K562 (cell line): Measurements from ENCODE around the gene COL20A1. TPM values are rescaled to one million over a fixed set of nuclear protein-coding genes. Genes with fewer than 3 reads are reported as not detected.

ENCODE experiments used
- ASH1L ChIP-seq: fragments of 450-650 bp; IDR thresholded peaks from 2 replicates; pipeline ENCODE4 v1.6.1; 2018; ENCODE audit warnings: borderline replicate concordance, mild to moderate bottlenecking, low read depth; ENCODE audit not compliant: partially characterized antibody
- CBFB ChIP-seq: sonication (generic); formaldehyde crosslinking; IDR thresholded peaks from 2 replicates; pipeline ENCODE4 v1.4.0; 2020; ENCODE audit warnings: mild to moderate bottlenecking, missing genetic modification reagents
- CXXC5 ChIP-seq: fragments of 250-450 bp; sonication (Bioruptor Pico); IDR thresholded peaks from 2 replicates; pipeline ENCODE4 v1.8.0; 2022; ENCODE audit warnings: inconsistent platforms, mild to moderate bottlenecking, moderate library complexity
- DNMT1 ChIP-seq: fragments of 450-650 bp; IDR thresholded peaks from 2 replicates; pipeline ENCODE4 v1.6.1; 2016; ENCODE audit warnings: antibody characterized with exemption, mild to moderate bottlenecking
- FOXA1 ChIP-seq: fragments of 450-650 bp; IDR thresholded peaks from 2 replicates; pipeline ENCODE4 v1.6.1; 2016; ENCODE audit warnings: mild to moderate bottlenecking, borderline replicate concordance
- GATA2 ChIP-seq: sonication (generic); formaldehyde crosslinking; IDR thresholded peaks from 2 replicates; pipeline ENCODE4 v1.4.0; 2020; ENCODE audit warnings: mild to moderate bottlenecking, missing genetic modification reagents
- HNRNPH1 ChIP-seq: fragments of 200-400 bp; formaldehyde crosslinking; optimal IDR thresholded peaks from 2 replicates; pipeline ENCODE3; 2017; ENCODE audit warnings: low read depth, mild to moderate bottlenecking, low read length, moderate library complexity
- PCBP2 ChIP-seq: fragments of 200-400 bp; formaldehyde crosslinking; IDR thresholded peaks from 2 replicates; pipeline ENCODE4 v1.6.1; 2018; ENCODE audit warnings: low read length, low read depth, mild to moderate bottlenecking, moderate library complexity; ENCODE audit not compliant: poor library complexity, severe bottlenecking
- SMAD1 ChIP-seq: fragments of 150-350 bp; IDR thresholded peaks from 2 replicates; pipeline ENCODE4 v1.6.1; 2014; ENCODE audit warnings: low read length, low read depth; ENCODE audit not compliant: partially characterized antibody
- TEAD4 ChIP-seq, 2 experiments: sonication (generic) in 1 of 2; formaldehyde crosslinking in 1 of 2; IDR thresholded peaks; 2 replicates each; pipeline versions ENCODE4 v1.6.1 to v1.8.0; 2012 to 2022; ENCODE audit warnings: borderline replicate concordance in 1 of 2, inconsistent platforms in 1 of 2, low read length in 1 of 2, mild to moderate bottlenecking in 1 of 2, missing genetic modification reagents in 1 of 2
- ZNF124 ChIP-seq: sonication (generic); formaldehyde crosslinking; IDR thresholded peaks from 2 replicates; pipeline ENCODE4 v1.8.1; 2022; ENCODE audit warnings: missing genetic modification reagents
- ZNF217 ChIP-seq: sonication (generic); formaldehyde crosslinking; IDR thresholded peaks from 2 replicates; pipeline ENCODE4 v1.8.0; 2022; ENCODE audit warnings: mild to moderate bottlenecking, missing genetic modification reagents
- polyA plus RNA-seq, 8 experiments: library from polyadenylated mRNA; depleted of rRNA in 4 of 8; stranded (reverse) in 5 of 8; unstranded in 3 of 8; fragments of >200 nt; fragmentation: Nextera tagmentation in 2 of 8; fragmentation: Illumina TruSeq in 1 of 8; extraction: Ambion mirVana in 2 of 8; extraction: Trizol in 1 of 8; gene quantifications; 2 replicates each; pipeline versions ENCODE4 v1.2.1 to v1.2.3, GENCODE V29; 2011 to 2014; ENCODE audit warnings: inconsistent platforms in 1 of 8, missing spikeins in 1 of 8
- total RNA-seq, 7 experiments: library from RNA; depleted of rRNA in 6 of 7; stranded (reverse); fragments of >200 nt in 6 of 7; fragmentation: Illumina TruSeq in 2 of 7; extraction: Trizol in 2 of 7; gene quantifications; 2 replicates each; pipeline versions ENCODE4 v1.2.1 to v1.2.3, GENCODE V29; 2011 to 2021; ENCODE audit warnings: low replicate concordance in 1 of 7
- TF ChIP-seq, protein P1 (sequence below): fragments of 250-450 bp; sonication (Bioruptor Pico); IDR thresholded peaks from 2 replicates; pipeline ENCODE4 v1.5.0; 2020; ENCODE audit warnings: mild to moderate bottlenecking
- TF ChIP-seq, protein P2 (sequence below): sonication (generic); formaldehyde crosslinking; IDR thresholded peaks from 2 replicates; pipeline ENCODE4 v1.8.0; 2022; ENCODE audit warnings: mild to moderate bottlenecking, missing genetic modification reagents
- TF ChIP-seq, protein P3 (sequence below): fragments of 250-450 bp; sonication (Bioruptor Pico); IDR thresholded peaks from 2 replicates; pipeline ENCODE4 v1.4.0; 2020
- TF ChIP-seq, protein P4 (sequence below): sonication (generic); formaldehyde crosslinking; IDR thresholded peaks from 2 replicates; pipeline ENCODE4 v1.8.1; 2022; ENCODE audit warnings: missing genetic modification reagents

Gene COL20A1
- total and polyA plus RNA-seq, 9 of the 15 experiments (the other 6 are each of a cell fraction or from before 2014, with no cell fraction given): not detected

DNA sequence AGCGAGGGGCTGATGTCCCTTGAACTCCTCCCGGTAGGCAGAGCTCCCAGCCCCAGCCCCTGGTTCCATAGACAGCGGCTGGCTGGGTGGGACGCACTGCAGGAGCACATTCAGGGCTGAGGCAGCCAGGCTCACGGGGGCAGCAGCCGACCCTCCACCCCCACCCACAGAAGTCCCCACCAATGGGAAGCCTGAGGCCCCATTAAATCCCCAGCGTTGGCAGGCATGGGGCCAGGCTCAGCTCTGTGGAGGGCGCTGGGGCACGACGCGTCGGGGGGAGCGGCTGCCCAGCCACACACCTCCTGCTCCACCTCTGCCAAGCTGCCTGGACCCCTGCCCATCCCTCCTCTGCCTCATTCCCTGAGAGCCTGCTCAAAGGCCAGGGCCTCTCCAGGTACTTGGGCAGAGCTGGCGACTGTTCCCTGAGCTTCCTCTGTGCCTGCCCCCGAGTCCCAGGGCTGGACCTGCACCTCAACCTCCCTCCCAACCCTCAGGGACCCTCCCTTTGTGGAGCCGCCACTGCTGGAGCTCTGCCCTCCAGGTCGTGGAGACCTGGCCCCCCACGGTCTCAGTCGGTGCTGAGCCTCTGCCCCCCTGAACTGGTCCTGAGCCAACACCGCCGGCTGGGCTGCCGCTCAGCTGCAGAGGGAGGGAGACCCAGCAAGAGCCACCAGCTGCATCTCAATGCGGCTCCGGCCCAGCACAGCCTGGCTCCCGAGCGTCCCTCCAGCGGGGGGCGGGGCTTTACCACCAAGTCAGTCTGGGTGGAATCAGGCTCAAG is 59.0 kb downstream of the COL20A1 start (continued):
- TF ChIP-seq, protein P1, sequence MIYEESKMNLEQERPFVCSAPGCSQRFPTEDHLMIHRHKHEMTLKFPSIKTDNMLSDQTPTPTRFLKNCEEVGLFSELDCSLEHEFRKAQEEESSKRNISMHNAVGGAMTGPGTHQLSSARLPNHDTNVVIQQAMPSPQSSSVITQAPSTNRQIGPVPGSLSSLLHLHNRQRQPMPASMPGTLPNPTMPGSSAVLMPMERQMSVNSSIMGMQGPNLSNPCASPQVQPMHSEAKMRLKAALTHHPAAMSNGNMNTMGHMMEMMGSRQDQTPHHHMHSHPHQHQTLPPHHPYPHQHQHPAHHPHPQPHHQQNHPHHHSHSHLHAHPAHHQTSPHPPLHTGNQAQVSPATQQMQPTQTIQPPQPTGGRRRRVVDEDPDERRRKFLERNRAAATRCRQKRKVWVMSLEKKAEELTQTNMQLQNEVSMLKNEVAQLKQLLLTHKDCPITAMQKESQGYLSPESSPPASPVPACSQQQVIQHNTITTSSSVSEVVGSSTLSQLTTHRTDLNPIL (CRISPR knock-in tag): no peak
- TF ChIP-seq CXXC5 (CRISPR knock-in tag): no peak
- TF ChIP-seq ZNF217 (CRISPR knock-in tag): no peak
- TF ChIP-seq, protein P2, sequence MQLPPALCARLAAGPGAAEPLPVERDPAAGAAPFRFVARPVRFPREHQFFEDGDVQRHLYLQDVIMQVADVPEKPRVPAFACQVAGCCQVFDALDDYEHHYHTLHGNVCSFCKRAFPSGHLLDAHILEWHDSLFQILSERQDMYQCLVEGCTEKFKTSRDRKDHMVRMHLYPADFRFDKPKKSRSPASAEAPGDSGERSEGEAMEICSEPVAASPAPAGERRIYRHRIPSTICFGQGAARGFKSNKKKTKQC (CRISPR knock-in tag): no peak
- TF ChIP-seq PCBP2: no peak
- no peak for TF ChIP-seq DNMT1
- no peak for TF ChIP-seq ZNF124 (CRISPR knock-in tag)
- TF ChIP-seq ASH1L: no peak
- TF ChIP-seq GATA2: no peak
- TF ChIP-seq CBFB (CRISPR knock-in tag): no peak
- TF ChIP-seq, protein P3, sequence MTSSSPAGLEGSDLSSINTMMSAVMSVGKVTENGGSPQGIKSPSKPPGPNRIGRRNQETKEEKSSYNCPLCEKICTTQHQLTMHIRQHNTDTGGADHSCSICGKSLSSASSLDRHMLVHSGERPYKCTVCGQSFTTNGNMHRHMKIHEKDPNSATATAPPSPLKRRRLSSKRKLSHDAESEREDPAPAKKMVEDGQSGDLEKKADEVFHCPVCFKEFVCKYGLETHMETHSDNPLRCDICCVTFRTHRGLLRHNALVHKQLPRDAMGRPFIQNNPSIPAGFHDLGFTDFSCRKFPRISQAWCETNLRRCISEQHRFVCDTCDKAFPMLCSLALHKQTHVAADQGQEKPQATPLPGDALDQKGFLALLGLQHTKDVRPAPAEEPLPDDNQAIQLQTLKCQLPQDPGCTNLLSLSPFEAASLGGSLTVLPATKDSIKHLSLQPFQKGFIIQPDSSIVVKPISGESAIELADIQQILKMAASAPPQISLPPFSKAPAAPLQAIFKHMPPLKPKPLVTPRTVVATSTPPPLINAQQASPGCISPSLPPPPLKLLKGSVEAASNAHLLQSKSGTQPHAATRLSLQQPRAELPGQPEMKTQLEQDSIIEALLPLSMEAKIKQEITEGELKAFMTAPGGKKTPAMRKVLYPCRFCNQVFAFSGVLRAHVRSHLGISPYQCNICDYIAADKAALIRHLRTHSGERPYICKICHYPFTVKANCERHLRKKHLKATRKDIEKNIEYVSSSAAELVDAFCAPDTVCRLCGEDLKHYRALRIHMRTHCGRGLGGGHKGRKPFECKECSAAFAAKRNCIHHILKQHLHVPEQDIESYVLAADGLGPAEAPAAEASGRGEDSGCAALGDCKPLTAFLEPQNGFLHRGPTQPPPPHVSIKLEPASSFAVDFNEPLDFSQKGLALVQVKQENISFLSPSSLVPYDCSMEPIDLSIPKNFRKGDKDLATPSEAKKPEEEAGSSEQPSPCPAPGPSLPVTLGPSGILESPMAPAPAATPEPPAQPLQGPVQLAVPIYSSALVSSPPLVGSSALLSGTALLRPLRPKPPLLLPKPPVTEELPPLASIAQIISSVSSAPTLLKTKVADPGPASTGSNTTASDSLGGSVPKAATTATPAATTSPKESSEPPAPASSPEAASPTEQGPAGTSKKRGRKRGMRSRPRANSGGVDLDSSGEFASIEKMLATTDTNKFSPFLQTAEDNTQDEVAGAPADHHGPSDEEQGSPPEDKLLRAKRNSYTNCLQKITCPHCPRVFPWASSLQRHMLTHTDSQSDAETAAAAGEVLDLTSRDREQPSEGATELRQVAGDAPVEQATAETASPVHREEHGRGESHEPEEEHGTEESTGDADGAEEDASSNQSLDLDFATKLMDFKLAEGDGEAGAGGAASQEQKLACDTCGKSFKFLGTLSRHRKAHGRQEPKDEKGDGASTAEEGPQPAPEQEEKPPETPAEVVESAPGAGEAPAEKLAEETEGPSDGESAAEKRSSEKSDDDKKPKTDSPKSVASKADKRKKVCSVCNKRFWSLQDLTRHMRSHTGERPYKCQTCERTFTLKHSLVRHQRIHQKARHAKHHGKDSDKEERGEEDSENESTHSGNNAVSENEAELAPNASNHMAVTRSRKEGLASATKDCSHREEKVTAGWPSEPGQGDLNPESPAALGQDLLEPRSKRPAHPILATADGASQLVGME (CRISPR knock-in tag): no peak
- TF ChIP-seq HNRNPH1: no peak
- no peak for TF ChIP-seq TEAD4 (IDR thresholded peaks at IDR 0.05; ENCODE audit: low read length)
- TF ChIP-seq TEAD4 (CRISPR knock-in tag; IDR thresholded peaks at IDR 0.05; ENCODE audit: borderline replicate concordance): no peak
- TF ChIP-seq, protein P4, sequence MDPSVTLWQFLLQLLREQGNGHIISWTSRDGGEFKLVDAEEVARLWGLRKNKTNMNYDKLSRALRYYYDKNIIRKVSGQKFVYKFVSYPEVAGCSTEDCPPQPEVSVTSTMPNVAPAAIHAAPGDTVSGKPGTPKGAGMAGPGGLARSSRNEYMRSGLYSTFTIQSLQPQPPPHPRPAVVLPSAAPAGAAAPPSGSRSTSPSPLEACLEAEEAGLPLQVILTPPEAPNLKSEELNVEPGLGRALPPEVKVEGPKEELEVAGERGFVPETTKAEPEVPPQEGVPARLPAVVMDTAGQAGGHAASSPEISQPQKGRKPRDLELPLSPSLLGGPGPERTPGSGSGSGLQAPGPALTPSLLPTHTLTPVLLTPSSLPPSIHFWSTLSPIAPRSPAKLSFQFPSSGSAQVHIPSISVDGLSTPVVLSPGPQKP (CRISPR knock-in tag): no peak
- TF ChIP-seq SMAD1: no peak
- no peak for TF ChIP-seq FOXA1
- TF ChIP-seq, all 486 proteins: peak for 0
